Stimulated activated CD8-positive, alpha-beta memory T cell treated with anti-CD3 and anti-CD28 coated beads, Interleukin-15, amount 100 ng/mL, for 48 hours (primary cell): Measurements from ENCODE around the gene FXR2.
A peak's percentile ranks its signal among the peaks of the same experiment; 100 is the strongest.

Experiments
- DNase-seq, 2 donors: peaks; one replicate each; pipeline ENCODE4 v3.0.0-alpha.2; 2020; ENCODE audit warnings: low read depth in 2 of 2

FXR2 gene

DNA sequence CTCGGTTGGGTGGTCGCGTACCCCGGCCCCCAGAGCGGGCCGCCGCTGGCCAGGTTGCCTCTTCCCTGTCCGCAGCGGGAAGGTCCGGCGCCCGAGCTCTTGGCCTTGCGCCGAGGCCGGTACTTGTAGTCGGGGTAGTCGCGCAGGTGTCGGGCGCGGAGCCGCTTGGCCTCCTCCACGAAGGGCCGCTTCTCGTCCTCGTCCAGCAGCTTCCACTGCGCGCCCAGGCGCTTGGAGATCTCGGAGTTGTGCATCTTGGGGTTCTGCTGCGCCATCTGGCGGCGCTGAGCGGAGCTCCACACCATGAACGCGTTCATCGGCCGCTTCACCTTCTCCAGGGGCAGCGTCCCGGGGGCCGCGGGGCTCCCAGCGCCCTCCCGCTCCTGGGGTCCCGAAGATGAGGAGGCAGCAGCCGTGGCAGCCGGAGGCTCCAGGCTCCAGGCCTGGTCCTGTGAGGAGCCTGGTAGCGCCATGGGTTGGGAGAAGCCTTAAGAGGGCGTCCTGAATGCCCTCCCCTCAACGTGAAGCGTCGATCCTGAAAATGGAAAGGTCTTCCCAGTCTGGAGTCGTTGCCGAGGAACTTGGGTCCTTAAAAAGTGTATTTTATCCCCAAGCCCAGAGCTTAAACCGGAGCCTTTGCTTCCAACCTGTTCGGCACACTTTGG lies 25.4 kb downstream of the FXR2 start:
- DNase-seq = peak; percentile 40 to 41

DNA sequence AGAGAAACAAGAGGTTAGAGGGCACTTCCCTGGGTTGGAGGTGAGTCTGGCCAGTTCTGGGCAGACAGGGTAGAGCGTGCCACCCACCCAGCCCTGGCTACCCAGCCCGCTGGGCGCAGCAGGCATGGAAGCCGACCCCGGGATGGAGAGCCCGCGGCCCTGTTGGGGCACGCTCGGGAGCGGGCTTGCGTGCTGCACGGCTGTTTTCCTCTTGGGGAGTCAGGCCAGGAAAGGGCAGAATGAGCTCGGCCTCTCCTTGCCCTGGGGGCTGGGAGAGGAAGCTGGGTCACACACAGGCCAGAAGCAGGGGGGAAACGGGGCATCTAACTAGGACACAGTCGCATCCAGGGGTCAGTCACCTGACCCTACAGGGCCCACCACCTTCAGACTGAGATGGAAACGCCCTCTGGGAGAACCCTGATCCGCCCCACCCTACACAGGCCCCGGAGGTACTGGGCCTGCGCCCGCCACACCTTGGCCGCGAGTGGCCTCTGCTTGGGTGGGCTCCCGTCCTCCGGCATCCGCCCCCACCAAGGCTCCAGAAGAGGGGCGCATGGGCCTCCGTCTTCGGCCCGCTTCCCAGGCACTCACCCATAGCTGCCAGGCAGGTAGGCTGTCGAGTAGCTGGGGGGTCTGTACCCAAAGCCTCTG lies 26.0 kb downstream of the FXR2 start:
- no peak for DNase-seq

DNA sequence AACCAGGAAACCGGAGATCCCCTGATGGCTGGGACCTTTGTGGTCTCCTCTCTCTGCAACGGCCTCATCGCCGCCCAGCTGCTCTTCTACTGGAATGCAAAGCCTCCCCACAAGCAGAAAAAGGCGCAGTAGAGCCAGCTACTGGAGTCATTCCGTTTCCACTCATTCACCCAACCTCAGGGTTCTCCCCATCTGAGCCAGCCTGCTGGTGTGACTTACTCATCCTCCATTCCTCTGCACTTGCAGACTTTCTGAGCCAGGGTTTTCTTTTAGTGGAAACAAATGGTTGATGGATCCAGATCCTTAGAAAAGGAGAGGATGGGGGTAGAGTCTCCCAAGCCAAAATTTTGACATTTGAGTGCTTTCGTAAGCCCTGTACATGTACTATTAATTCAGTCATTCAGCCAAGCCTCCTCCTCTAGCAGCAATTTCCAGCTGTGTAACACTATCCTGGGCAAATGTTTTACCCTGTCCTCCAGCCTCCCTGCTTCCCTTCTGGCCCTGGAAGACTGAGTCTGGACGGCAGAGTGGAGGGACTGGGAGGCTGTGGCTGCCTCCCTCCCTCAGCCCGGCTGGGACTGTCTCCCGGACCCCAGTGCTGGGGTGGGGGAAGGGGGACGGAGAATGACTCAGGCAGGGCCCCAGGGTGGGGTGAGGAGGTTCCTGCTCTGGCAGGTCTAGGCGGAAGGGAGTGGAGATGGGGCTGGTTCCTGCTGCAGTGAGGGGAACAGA lies 27.1 kb downstream of the FXR2 start:
- no peak for DNase-seq

DNA sequence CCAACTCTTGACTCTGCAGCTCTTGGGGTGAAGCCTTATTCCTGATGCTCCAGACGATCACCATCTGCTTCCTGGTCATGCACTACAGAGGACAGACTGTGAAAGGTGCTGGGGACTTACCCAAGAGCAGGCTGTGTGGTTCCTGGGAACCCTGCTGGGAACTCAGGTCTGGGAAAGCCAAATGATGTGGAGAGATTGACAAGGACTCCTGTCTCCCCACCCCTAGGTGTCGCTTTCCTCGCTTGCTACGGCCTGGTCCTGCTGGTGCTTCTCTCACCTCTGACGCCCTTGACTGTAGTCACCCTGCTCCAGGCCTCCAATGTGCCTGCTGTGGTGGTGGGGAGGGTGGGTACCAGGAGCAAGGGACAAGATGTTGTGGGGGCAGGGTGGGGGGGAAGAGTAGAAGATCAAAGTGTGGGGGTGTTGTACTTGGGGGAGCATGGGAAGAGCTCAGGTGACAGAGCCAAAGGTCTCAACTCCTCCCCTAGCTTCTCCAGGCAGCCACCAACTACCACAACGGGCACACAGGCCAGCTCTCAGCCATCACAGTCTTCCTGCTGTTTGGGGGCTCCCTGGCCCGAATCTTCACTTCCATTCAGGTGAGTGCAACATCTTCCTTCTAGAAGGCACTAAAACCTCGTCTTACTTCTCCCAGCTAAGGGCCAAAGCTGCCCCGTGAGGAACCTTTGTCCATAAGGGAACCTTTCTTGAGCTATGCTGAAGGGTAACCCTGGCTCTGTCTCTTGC lies 27.9 kb downstream of the FXR2 start:
- DNase-seq = no peak

DNA sequence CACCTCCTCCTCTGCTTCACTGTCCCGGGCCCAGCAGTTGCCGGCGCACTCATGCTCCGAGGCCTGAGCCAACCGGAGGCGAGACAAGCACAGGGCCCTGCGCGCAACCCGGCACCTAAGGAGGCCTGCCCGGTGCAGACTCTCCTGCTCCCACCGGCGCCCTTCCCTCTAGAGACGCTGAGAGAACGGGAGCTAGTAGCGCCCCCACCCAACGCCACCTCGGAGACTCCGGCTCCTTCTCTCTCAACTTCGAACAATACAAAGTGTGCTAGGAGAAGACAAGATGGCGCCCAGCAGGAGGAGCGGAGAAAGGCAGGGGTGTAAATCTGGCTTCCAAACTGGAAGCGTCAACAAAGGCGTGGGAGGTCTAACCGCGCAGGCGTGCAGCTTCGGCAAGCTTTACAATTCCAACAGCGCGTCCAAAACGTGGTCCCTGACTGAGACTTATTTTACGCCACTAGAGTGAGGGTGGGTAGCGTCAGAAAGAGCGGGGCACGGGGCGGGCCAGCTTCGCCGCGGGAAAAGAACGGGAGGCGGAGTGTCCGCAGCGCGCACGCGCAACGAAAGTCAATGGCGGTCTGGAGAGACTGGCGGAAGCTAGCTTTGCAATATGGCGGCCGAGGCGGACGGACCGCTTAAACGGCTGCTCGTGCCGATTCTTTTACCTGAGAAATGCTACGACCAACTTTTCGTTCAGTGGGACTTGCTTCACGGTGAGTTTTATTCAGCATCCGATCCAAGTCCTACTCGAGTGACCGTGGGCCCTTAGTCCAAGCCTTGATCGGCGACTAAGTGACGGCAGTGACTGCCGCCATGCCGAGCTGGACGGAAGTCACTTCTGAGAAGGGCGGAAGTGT lies 31.2 kb downstream of the FXR2 start, which contains the start of gene MPDU1:
TSS of gene MPDU1 (plus strand) at position 600 of the 857 bp plus-strand sequence. CDS start at position 611, 11 bp downstream.
- peak; percentile 94 for DNase-seq

DNA sequence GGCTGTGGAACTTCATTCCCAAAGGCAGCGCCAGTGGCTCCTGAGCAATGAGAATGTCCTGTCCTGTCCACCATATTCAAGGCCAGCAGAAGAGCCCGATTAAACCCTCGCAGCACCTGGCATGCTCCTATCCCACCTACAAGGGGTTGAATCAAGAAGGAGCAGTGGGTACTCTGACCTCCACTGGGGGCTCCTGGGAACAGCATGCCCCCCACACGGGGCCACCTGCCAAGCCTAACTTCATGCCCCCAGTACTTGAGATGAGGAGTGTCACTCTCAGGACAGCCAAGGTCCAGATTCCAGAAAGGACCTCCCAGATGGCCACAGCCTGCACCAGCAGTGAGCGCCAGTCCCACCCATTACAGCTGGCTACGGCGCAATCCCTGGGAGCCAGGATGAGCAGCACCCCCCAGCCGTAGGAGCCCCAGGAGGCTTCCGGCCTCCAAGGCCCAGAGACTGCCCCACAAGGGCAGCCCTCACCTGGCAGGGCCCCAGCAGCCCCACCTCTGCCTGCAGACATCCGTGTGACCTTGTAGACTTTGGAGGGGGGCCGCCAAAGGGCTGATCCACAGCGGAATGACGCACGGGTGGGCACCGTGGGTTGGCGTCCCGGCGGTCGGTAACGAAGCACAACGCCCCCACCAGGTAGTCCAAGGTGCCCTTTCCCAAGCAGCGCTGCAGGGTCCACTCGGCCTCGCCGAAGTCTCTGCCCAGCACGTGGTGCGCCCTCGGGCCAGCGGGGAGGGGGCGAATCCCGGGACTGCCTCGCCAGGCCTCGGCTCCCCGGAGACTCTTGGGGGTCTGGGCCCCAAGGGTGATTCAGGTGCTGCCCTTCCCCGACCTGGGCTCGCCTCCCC lies 32.1 kb downstream of the FXR2 start:
- no peak for DNase-seq

DNA sequence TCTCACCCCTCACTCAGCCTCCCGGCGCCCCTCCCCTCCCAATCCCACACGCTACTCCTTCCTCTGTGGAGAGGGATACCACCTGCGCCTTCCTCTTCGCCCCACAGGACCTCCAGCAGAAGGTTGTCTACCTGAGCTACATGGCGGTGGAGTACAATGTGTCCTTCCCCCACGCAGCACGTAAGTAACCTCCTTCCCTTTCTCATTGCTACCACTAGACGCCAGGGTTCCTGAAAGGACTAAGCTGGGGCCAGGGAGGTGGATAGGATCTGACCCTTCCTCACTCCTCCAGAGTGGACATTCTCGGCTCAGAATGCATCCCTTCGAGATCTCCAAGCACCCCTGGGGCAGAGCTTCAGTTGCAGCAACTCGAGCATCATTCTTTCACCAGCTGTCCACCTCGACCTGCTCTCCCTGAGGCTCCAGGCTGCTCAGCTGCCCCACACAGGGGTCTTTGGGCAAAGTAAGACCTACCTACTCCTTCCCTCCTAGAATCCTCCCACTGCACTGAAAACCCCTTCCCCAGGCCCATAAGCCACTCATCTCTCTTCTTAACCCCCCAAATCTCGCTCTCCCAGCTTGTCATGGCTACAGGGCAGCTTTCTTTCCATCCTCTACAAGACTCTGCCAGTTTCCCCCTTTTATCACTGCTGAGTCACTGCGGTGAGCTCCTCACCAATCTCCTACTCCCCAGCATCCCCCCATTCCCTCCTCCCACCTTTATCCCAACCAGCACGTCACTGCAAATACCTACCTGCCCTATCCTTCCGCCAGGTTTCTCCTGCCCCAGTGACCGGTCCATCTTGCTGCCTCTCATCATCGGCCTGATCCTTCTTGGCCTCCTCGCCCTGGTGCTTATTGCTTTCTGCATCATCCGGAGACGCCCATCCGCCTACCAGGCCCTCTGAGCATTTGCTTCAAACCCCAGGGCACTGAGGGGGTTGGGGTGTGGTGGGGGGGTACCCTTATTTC lies 33.8 kb downstream of the FXR2 start:
- DNase-seq = no peak

DNA sequence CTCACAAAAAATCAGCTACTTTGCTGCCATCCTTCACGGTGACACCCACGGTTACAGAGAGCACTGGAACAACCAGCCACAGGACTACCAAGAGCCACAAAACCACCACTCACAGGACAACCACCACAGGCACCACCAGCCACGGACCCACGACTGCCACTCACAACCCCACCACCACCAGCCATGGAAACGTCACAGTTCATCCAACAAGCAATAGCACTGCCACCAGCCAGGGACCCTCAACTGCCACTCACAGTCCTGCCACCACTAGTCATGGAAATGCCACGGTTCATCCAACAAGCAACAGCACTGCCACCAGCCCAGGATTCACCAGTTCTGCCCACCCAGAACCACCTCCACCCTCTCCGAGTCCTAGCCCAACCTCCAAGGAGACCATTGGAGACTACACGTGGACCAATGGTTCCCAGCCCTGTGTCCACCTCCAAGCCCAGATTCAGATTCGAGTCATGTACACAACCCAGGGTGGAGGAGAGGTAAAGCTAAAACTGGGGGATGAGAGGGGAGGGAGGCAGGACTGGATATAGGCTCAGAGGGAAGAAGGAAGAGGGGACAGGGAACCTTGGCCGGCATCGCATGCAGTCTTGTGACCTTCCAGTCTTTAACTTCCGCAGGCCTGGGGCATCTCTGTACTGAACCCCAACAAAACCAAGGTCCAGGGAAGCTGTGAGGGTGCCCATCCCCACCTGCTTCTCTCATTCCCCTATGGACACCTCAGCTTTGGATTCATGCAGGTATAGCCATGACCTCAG lies 34.7 kb downstream of the FXR2 start:
- DNase-seq = no peak

DNA sequence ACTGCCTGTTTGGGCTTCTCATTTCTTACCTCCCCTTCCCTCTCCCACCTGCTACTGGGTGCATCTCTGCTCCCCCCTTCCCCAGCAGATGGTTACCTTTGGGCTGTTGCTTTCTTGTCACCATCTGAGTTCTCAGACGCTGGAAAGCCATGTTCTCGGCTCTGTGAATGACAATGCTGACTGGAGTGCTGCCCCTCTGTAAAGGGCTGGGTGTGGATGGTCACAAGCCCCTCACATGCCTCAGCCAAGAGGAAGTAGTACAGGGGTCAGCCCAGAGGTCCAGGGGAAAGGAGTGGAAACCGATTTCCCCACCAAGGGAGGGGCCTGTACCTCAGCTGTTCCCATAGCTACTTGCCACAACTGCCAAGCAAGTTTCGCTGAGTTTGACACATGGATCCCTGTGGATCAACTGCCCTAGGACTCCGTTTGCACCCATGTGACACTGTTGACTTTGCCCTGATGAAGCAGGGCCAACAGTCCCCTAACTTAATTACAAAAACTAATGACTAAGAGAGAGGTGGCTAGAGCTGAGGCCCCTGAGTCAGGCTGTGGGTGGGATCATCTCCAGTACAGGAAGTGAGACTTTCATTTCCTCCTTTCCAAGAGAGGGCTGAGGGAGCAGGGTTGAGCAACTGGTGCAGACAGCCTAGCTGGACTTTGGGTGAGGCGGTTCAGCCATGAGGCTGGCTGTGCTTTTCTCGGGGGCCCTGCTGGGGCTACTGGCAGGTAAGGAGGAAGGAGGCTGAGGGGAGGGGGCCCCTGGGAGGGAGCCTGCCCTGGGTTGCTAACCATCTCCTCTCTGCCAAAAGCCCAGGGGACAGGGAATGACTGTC lies 35.5 kb downstream of the FXR2 start, which contains the start of gene CD68:
TSS of gene CD68 (plus strand) at position 638 of the 833 bp plus-strand sequence. CDS start at position 678, 40 bp downstream.
- DNase-seq = peak; percentile 66 to 72

DNA sequence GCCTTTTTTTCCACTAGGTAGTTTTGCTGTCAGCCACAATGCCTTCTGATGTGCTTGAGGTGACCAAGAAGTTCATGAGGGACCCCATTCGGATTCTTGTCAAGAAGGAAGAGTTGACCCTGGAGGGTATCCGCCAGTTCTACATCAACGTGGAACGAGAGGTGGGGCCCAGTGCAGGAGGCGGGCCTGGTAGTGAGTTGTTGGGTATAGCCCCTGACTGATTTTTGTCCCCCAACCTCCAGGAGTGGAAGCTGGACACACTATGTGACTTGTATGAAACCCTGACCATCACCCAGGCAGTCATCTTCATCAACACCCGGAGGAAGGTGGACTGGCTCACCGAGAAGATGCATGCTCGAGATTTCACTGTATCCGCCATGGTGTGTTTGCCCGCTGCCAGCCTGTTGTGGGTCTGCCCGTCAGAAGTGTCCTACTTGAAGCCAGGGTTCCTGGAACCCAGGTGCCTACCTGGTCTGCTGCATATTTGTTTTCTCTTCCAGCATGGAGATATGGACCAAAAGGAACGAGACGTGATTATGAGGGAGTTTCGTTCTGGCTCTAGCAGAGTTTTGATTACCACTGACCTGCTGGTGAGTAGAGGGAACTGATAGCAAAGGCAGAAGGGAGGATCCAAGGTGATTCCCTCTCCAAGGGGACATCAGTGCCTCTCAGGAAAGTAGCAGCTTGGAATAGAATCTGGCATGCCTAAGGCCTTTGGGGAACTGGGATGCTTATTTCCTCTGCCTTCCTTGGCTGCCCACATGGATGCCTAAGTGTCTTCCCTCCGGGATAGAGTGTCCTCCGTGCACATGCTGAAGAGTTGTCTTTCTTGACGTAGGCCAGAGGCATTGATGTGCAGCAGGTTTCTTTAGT lies 37.1 kb downstream of the FXR2 start:
- DNase-seq = no peak

DNA sequence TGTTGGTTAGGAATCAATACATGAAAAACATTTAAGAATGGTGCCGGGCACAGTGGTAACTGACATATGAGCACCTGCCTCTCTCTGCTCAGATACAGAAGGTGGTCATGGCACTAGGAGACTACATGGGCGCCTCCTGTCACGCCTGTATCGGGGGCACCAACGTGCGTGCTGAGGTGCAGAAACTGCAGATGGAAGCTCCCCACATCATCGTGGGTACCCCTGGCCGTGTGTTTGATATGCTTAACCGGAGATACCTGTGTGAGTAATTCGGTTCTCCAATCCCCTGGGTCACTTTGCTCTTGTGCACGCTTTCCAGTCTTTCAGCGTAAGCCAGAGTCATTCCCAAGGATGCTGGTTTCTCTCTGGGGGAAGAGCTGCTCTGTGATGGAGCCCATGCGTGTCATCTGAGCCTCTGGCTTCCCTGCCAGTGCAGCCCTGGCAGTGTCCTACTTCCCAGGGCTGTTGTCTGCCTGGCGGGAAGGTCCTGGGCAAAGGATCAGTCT lies 38.2 kb downstream of the FXR2 start:
- DNase-seq = no peak

DNA sequence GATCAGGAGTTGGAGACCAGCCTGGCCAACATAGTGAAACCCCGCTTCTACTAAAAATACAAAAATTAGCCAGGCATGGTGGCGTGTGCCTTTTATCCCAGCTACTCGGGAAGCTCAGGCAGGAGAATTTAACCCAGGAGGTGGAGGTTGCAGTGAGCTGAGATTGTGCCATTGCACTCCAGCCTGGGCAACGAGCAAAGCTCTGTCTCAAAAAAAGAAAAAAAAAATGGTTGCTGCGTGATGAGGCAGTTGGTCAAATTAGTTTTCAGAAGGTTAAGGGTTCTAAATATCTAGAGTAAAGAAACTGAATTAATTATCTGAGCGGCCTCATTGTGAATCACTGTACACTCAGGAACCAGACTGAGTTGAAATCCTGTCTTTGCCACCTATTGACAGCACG lies 38.7 kb downstream of the FXR2 start:
- no peak for DNase-seq

DNA sequence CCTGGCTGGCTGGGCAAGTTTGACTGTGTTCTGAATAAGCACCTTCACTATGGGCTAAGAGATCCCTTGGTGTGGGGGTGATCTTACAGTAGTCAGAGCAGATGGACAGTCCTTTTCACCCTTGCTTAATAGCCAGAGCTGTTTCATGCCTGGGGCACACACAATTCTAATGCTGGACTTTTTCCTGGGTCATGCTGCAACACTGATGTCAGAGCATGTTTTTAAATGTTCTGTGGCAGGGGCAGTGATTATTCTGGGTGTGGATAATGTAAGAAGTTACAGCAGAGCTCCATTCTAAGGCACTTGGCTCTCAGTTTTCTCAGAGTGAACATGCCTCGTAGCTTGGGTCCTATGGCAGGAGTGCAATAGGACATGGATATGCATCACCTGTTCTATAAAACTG lies 39.2 kb downstream of the FXR2 start:
- DNase-seq = no peak

DNA sequence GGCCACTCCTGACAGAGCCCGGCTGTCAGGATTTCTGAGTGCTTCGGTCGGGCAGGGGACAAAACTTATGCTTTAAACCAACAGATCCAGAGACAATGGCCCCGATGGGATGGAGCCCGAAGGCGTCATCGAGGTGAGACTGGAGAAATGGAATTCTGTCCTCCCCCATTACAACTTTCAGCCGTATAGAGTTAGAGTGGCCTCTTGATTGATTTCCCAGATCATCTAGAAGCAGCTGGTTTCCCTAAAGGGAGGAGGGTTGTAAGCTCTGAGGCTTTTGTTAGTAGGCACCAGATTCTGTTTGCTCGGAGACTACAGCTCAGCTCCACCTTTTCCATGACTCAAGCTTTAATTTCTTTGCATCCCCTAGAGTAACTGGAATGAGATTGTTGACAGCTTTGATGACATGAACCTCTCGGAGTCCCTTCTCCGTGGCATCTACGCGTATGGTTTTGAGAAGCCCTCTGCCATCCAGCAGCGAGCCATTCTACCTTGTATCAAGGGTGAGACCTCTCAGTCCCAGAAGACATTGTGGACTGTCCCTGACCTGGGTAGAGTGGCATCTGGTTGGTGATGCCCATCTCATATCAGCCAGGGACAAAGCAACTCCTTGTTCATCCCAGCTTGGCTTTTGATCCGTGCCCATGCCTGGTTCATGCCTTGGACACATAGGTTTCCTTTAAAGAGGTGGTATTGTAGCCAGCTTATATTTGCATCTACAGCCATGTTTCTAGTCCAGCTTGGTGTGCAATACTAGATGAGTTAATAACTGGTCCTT lies 40.3 kb downstream of the FXR2 start:
- no peak for DNase-seq
